Hematopoietic multipotent progenitor cell treated with erythropoietin and hydrocortisone succinate and interleukin-3 and kit ligand, for 17 days (in vitro differentiated cells): Measurements from ENCODE around the gene GGN.
"Not testable (repeated sequence)": the region's sequence is repeated elsewhere in the genome, so short reads cannot be mapped to it uniquely, and the experiment has no call there.

Source experiments
- DNase-seq: peaks from one replicate; pipeline ENCODE4 v3.0.0-alpha.2; 2015; ENCODE audit warnings: low spot score

Gene GGN

GRCh38 chr19:38361633-38362075, 26.2 kb downstream of the GGN start:
- no peak for DNase-seq

- DNase-seq: no peak
These were observed 26.8 kb downstream of the GGN start for GRCh38 chr19:38360839-38361631.

- DNase-seq: no peak
These were observed 27.5 kb downstream of the GGN start for GRCh38 chr19:38360351-38360750.

- DNase-seq: no peak
These were observed 28.4 kb downstream of the GGN start for GRCh38 chr19:38359242-38360021.

GRCh38 chr19:38358071-38358470, 29.8 kb downstream of the GGN start:
- DNase-seq: no peak

- DNase-seq: no peak
These were observed 31.8 kb downstream of the GGN start for GRCh38 chr19:38355728-38356725.

- no peak for DNase-seq
These were observed 35.2 kb downstream of the GGN start for GRCh38 chr19:38352611-38353010.

- no peak for DNase-seq
These were observed 35.9 kb downstream of the GGN start for GRCh38 chr19:38351865-38352395.

- DNase-seq: no peak
These were observed 37.0 kb downstream of the GGN start for GRCh38 chr19:38350883-38351282.

- DNase-seq: no peak
These were observed 41.0 kb downstream of the GGN start for GRCh38 chr19:38346837-38347236.

- no peak for DNase-seq
These were observed 46.9 kb downstream of the GGN start for GRCh38 chr19:38340927-38341326.

- DNase-seq: not testable (repeated sequence)
These were observed 48.8 kb downstream of the GGN start for GRCh38 chr19:38339011-38339410.

GRCh38 chr19:38337360-38337653, 50.5 kb downstream of the GGN start:
- no peak for DNase-seq

- peak; percentile 97 for DNase-seq
These were observed 51.0 kb downstream of the GGN start for GRCh38 chr19:38336638-38337359.

- peak; percentile 91 for DNase-seq
These were observed 51.7 kb downstream of the GGN start for GRCh38 chr19:38335949-38336637.
